ENCODE data around the gene TMEM214. TPM values are rescaled to one million over a fixed set of nuclear protein-coding genes. Genes with fewer than 3 reads are reported as not detected.

TMEM214 gene
- total RNA-seq, 2 donors from 2014 or later, result 70.2 to 89.7 TPM

- ATAC-seq (no peak), DNase-seq (no peak)
- intact Hi-C loops (cut with DNase I, micrococcal nuclease), result loop anchor here (5.0 to 10.0 kb wide), 2 partner anchors 54 to 126 kb away; partner anchors contain the start of gene TMEM214 (in 1 of the 2)
Observed at GRCh38 chr2:27088634-27089033, 55.9 kb downstream of the TMEM214 start.

GRCh38 chr2:27089111-27089954, 56.6 kb downstream of the TMEM214 start:
- ATAC-seq, result no peak
- intact Hi-C loops (cut with DNase I, micrococcal nuclease), result loop anchor here (5.0 to 10.0 kb wide), 2 partner anchors 55 to 127 kb away; partner anchors contain the start of gene TMEM214 (in 1 of the 2)
- no peak for DNase-seq

Other genes with a start within 250 kb of the TMEM214 start
- 1 to 10 TPM; 1.5 to 6.5 TPM for gene CENPA, start 246.9 kb upstream of the TMEM214 start, total RNA-seq
- under 1 TPM in 1 of 2 donors, not detected in 1; 0.11 TPM for gene DPYSL5, start 184.8 kb upstream of the TMEM214 start, total RNA-seq
- 10 to 100 TPM; 27.9 to 31.4 TPM for gene MAPRE3, start 62.3 kb upstream of the TMEM214 start, total RNA-seq
- gene AGBL5, start 18.7 kb downstream of the TMEM214 start, total RNA-seq, result 10 to 100 TPM; 14.7 to 16.1 TPM
- gene OST4, start 38.7 kb downstream of the TMEM214 start, total RNA-seq, result 100 to 1,000 TPM; 243 to 278 TPM
- gene EMILIN1, start 45.6 kb downstream of the TMEM214 start, total RNA-seq, result 10 to 100 TPM in 1 of 2 donors, 1 to 10 TPM in 1; 8.4 to 41.6 TPM
- gene KHK, start 53.8 kb downstream of the TMEM214 start, total RNA-seq, result 10 to 100 TPM in 1 of 2 donors, 1 to 10 TPM in 1; 8.8 to 13.4 TPM
- 1 to 10 TPM in 1 of 2 donors, under 1 TPM in 1; 0.53 to 3.8 TPM for gene CGREF1, start 86.2 kb downstream of the TMEM214 start, total RNA-seq
- under 1 TPM in 1 of 2 donors, not detected in 1; 0.34 TPM for gene ABHD1, start 90.8 kb downstream of the TMEM214 start, total RNA-seq
- 10 to 100 TPM; 40.8 to 44.7 TPM for gene PREB, start 101.7 kb downstream of the TMEM214 start, total RNA-seq
- gene PRR30, start 106.4 kb downstream of the TMEM214 start, total RNA-seq, result not detected
- not detected for gene TCF23, start 116.0 kb downstream of the TMEM214 start, total RNA-seq
- 10 to 100 TPM; 75.3 to 98.2 TPM for gene ATRAID, start 179.1 kb downstream of the TMEM214 start, total RNA-seq
- 10 to 100 TPM; 20.6 to 30.5 TPM for gene SLC5A6, start 179.3 kb downstream of the TMEM214 start, total RNA-seq
- 10 to 100 TPM; 13.9 to 23.7 TPM for gene CAD, start 184.4 kb downstream of the TMEM214 start, total RNA-seq
- gene SLC30A3, start 230.1 kb downstream of the TMEM214 start, total RNA-seq, result not detected
- gene DNAJC5G, start 242.5 kb downstream of the TMEM214 start, total RNA-seq, result not detected
- under 1 TPM in 1 of 2 donors, not detected in 1; 0.14 TPM for gene TRIM54, start 249.5 kb downstream of the TMEM214 start, total RNA-seq